H1 (cell line): ENCODE data around the gene CACNA1G. TPM values are rescaled to one million over a fixed set of nuclear protein-coding genes. Genes with fewer than 3 reads are reported as not detected.

Experiments used
- CTCF ChIA-PET: fragments of 300-600 bp; sonication (Branson Sonifier 250); formaldehyde crosslinking; loops from one replicate; lab custom pipeline; 2021; ENCODE audit not compliant: partially characterized antibody; lab: Charles Lee
- POLR2A ChIA-PET: fragments of 300-600 bp; sonication (Branson Sonifier 250); formaldehyde crosslinking; loops from one replicate; lab custom pipeline; 2021; ENCODE audit warnings: inconsistent platforms; ENCODE audit not compliant: partially characterized antibody; lab: Charles Lee
- DNase-seq, 2 experiments: peaks; one replicate each; pipeline versions ENCODE4 v3.0.0 to v3.0.0-alpha.2; 2010 to 2022; ENCODE audit warnings: low spot score in 2 of 2, low read depth in 1 of 2, mixed read lengths in 1 of 2
- FAIRE-seq: peaks from 2 replicates; lab custom pipeline; 2011; peaks lifted over from hg19 to GRCh38; lab: Jason Lieb, UNC
- H2AFZ ChIP-seq: 2 replicates; pipeline ENCODE4 v1.8.1; 2012; ENCODE audit warnings: low read length, inconsistent platforms
- H2AK5ac ChIP-seq: 2 replicates; pipeline ENCODE4 v1.6.1; 2013; ENCODE audit warnings: low read depth, low read length
- H2BK120ac ChIP-seq: replicated peaks from 2 replicates; pipeline ENCODE3; 2013; ENCODE audit warnings: low read depth, low read length, inconsistent platforms
- H2BK12ac ChIP-seq: 2 replicates; pipeline ENCODE4 v1.6.1; 2013; ENCODE audit warnings: low read depth, low read length
- H2BK15ac ChIP-seq: 2 replicates; pipeline ENCODE4 v1.6.1; 2013; ENCODE audit warnings: low read length
- H2BK20ac ChIP-seq: 2 replicates; pipeline ENCODE4 v1.6.1; 2013; ENCODE audit warnings: low read length
- H2BK5ac ChIP-seq: 2 replicates; pipeline ENCODE4 v1.6.1; 2013; ENCODE audit warnings: low read depth, low read length
- H3K14ac ChIP-seq: 2 replicates; pipeline ENCODE4 v1.6.1; 2013; ENCODE audit warnings: inconsistent platforms; ENCODE audit not compliant: insufficient read length
- H3K18ac ChIP-seq: 2 replicates; pipeline ENCODE4 v1.6.1; 2013; ENCODE audit warnings: low read length; ENCODE audit errors: extremely low read depth
- H3K23ac ChIP-seq: 2 replicates; pipeline ENCODE4 v1.6.1; 2013; ENCODE audit warnings: inconsistent platforms; ENCODE audit not compliant: insufficient read length
- H3K23me2 ChIP-seq: 2 replicates; pipeline ENCODE4 v1.6.1; 2013; ENCODE audit warnings: low read depth, low read length
- H3K27ac ChIP-seq: 2 replicates; pipeline ENCODE4 v1.6.1; 2011; ENCODE audit warnings: low read depth, low read length, inconsistent platforms
- H3K27me3 ChIP-seq, 4 experiments: replicated peaks in 1 of 4; 1 replicate in 1 of 4; 2 replicates in 3 of 4; pipeline versions ENCODE4 v1.6.1 to v1.8.1; 2011 to 2013; ENCODE audit warnings: low read length in 3 of 4, mild to moderate bottlenecking in 3 of 4, inconsistent platforms in 2 of 4, mixed read lengths in 2 of 4, moderate library complexity in 1 of 4; ENCODE audit not compliant: control insufficient read depth in 3 of 4, insufficient read depth in 3 of 4; ENCODE audit errors: extremely low read depth in 1 of 4
- H3K36me3 ChIP-seq, 4 experiments: 2 replicates each; pipeline versions ENCODE4 v1.6.1 to v1.8.1; 2011 to 2013; ENCODE audit warnings: mild to moderate bottlenecking in 4 of 4, low read length in 3 of 4, moderate library complexity in 2 of 4, control low read depth in 1 of 4, inconsistent platforms in 1 of 4; ENCODE audit not compliant: insufficient read depth in 4 of 4, control insufficient read depth in 2 of 4
- H3K4ac ChIP-seq: replicated peaks from 2 replicates; pipeline ENCODE3; 2013; ENCODE audit warnings: low read length, low read depth, mixed read lengths, inconsistent platforms; ENCODE audit not compliant: insufficient read length
- H3K4me1 ChIP-seq, 4 experiments: replicated peaks in 1 of 4; 1 replicate in 1 of 4; 2 replicates in 3 of 4; pipeline versions ENCODE4 v1.6.1 to v1.8.1; 2011 to 2013; ENCODE audit warnings: low read length in 3 of 4, inconsistent platforms in 2 of 4, mixed read lengths in 1 of 4; ENCODE audit not compliant: insufficient read depth in 4 of 4, control insufficient read depth in 3 of 4
- H3K4me2 ChIP-seq, 2 experiments: 2 replicates each; pipeline versions ENCODE4 v1.6.1 to v1.8.1; 2011 to 2013; ENCODE audit warnings: low read depth in 2 of 2, low read length in 2 of 2, control low read depth in 1 of 2, inconsistent platforms in 1 of 2, mild to moderate bottlenecking in 1 of 2; ENCODE audit not compliant: insufficient read depth in 1 of 2
- H3K4me3 ChIP-seq, 4 experiments: fragments of 200-600, 300-600 bp in 1 of 4; sonication (generic), shearing (Covaris generic), sonication (Bioruptor Twin) in 1 of 4; 2 replicates each; pipeline versions ENCODE4 v1.5.1 to v1.8.1; 2011 to 2016; ENCODE audit warnings: low read length in 4 of 4, low read depth in 3 of 4, control low read depth in 2 of 4, inconsistent platforms in 2 of 4, mild to moderate bottlenecking in 2 of 4, mixed read lengths in 1 of 4, moderate library complexity in 1 of 4; ENCODE audit not compliant: insufficient read depth in 2 of 4; ENCODE audit errors: extremely low read depth in 1 of 4
- H3K56ac ChIP-seq: replicated peaks from 2 replicates; pipeline ENCODE3; 2013; ENCODE audit warnings: low read depth, mild to moderate bottlenecking, mixed read lengths, low read length, inconsistent platforms; ENCODE audit not compliant: insufficient read length
- H3K79me1 ChIP-seq: 2 replicates; pipeline ENCODE4 v1.6.1; 2013; ENCODE audit warnings: low read depth, low read length, control low read depth
- H3K79me2 ChIP-seq, 2 experiments: 2 replicates each; pipeline versions ENCODE4 v1.6.1 to v1.8.1; 2012 to 2013; ENCODE audit warnings: low read length in 2 of 2, mild to moderate bottlenecking in 2 of 2, inconsistent platforms in 1 of 2; ENCODE audit not compliant: insufficient read depth in 2 of 2, control insufficient read depth in 1 of 2
- H3K9ac ChIP-seq, 4 experiments: replicated peaks in 1 of 4; 1 replicate in 1 of 4; 2 replicates in 3 of 4; pipeline versions ENCODE4 v1.6.1 to v1.8.1; 2011 to 2013; ENCODE audit warnings: low read depth in 3 of 4, low read length in 3 of 4, control low read depth in 2 of 4, mild to moderate bottlenecking in 2 of 4, moderate library complexity in 2 of 4, inconsistent platforms in 1 of 4; ENCODE audit errors: extremely low read depth in 1 of 4
- H3K9me3 ChIP-seq, 2 experiments: 2 replicates each; pipeline versions ENCODE4 v1.6.1 to v1.8.1; 2012 to 2013; ENCODE audit warnings: mild to moderate bottlenecking in 2 of 2, moderate library complexity in 2 of 2, control low read depth in 1 of 2, inconsistent platforms in 1 of 2, low read depth in 1 of 2, low read length in 1 of 2, mixed read lengths in 1 of 2; ENCODE audit not compliant: insufficient read depth in 2 of 2
- H4K20me1 ChIP-seq, 2 experiments: replicated peaks in 1 of 2; 2 replicates each; pipeline versions ENCODE3 to v1.8.1; 2011 to 2013; ENCODE audit warnings: inconsistent platforms in 2 of 2, low read length in 2 of 2, mild to moderate bottlenecking in 1 of 2; ENCODE audit not compliant: insufficient read depth in 2 of 2, control insufficient read depth in 1 of 2
- H4K5ac ChIP-seq: 2 replicates; pipeline ENCODE4 v1.6.1; 2013; ENCODE audit warnings: low read length, low read depth, mixed read lengths, inconsistent platforms; ENCODE audit not compliant: insufficient read length
- H4K8ac ChIP-seq: 2 replicates; pipeline ENCODE4 v1.8.0; 2013; ENCODE audit warnings: mild to moderate bottlenecking, moderate library complexity, low read length, inconsistent platforms; ENCODE audit not compliant: insufficient read depth; ENCODE audit errors: extremely low read depth
- H4K91ac ChIP-seq: replicated peaks from 2 replicates; pipeline ENCODE3; 2013; ENCODE audit warnings: low read length, mixed read lengths, inconsistent platforms; ENCODE audit not compliant: insufficient read length
- E2F6 ChIP-seq: IDR thresholded peaks from 2 replicates; pipeline ENCODE4 v1.6.1; 2012; ENCODE audit warnings: inconsistent platforms
- FOSL1 ChIP-seq: IDR thresholded peaks from 2 replicates; pipeline ENCODE4 v1.6.1; 2011; ENCODE audit warnings: mild to moderate bottlenecking, low read depth, low read length, moderate library complexity; ENCODE audit not compliant: insufficient read depth
- GABPA ChIP-seq: IDR thresholded peaks from 2 replicates; pipeline ENCODE4 v1.6.1; 2011; ENCODE audit warnings: mild to moderate bottlenecking, low read length, moderate library complexity, borderline replicate concordance; ENCODE audit not compliant: insufficient read depth
- JUN ChIP-seq: IDR thresholded peaks from 2 replicates; pipeline ENCODE4 v1.6.1; 2011; ENCODE audit warnings: low read depth, mild to moderate bottlenecking, improper control_type of control experiment, low read length
- KDM1A ChIP-seq: fragments of 200-600, 300-600 bp; sonication (generic); IDR thresholded peaks from 2 replicates; pipeline ENCODE4 v1.7.1; 2016; ENCODE audit warnings: mild to moderate bottlenecking, low read length, borderline replicate concordance
- PHF8 ChIP-seq: fragments of 200-600 bp; sonication (generic); conservative IDR thresholded peaks from 2 replicates; pipeline ENCODE4 v1.7.1; 2012; ENCODE audit warnings: low read depth, mild to moderate bottlenecking, inconsistent platforms, low read length, moderate library complexity
- RBBP5 ChIP-seq: IDR thresholded peaks from 2 replicates; pipeline ENCODE4 v1.7.1; 2012; ENCODE audit warnings: low read depth, mild to moderate bottlenecking, inconsistent platforms, low read length, moderate library complexity, borderline replicate concordance
- SIX5 ChIP-seq: IDR thresholded peaks from 2 replicates; pipeline ENCODE4 v1.6.1; 2011; ENCODE audit warnings: mild to moderate bottlenecking, low read depth, low read length
- USF2 ChIP-seq: IDR thresholded peaks from 2 replicates; pipeline ENCODE4 v1.6.1; 2011; ENCODE audit warnings: low read length, improper control_type of control experiment
- WGBS, 2 experiments: shearing (Covaris generic) in 1 of 2; methylation state at CpG; one replicate each; pipeline versions ENCODE4 v1.1.6 to v1.1.7; 2013 to 2015; ENCODE audit warnings: low lambda C conversion rate in 2 of 2, mixed read lengths in 2 of 2, inconsistent platforms in 1 of 2, low coverage in 1 of 2, missing lambda C conversion rate in 1 of 2; ENCODE audit not compliant: insufficient replicate concordance in 2 of 2, insufficient coverage in 1 of 2, insufficient read length in 1 of 2; ENCODE audit errors: extremely low coverage in 1 of 2, missing lambda C conversion rate in 1 of 2; 5-methylcytosine and 5-hydroxymethylcytosine counted together
- polyA plus RNA-seq, 7 experiments: library from polyadenylated mRNA; depleted of rRNA in 3 of 7; stranded (reverse) in 5 of 7; unstranded in 2 of 7; fragments of >200 nt in 5 of 7; fragments of 200-250 nt in 2 of 7; gene quantifications; 1 replicate in 5 of 7; 2 replicates in 1 of 7; 4 replicates in 1 of 7; pipeline versions ENCODE4 v1.2.1 to v1.2.3, GENCODE V29; 2011 to 2013; ENCODE audit warnings: missing spikeins in 2 of 7, mixed read lengths in 2 of 7
- total RNA-seq: library from RNA; stranded (reverse); fragmentation: NEBNext Ultra II Directional; extraction: Animal tissue kit (Norgen Biotek cat#: 25700); gene quantifications from 2 replicates; pipeline ENCODE4 v1.2.1, GENCODE V29; 2021

The CACNA1G gene
- total and polyA plus RNA-seq, 2 of the 8 experiments (the other 6 are each of a cell fraction or from before 2014, with no cell fraction given) = 2.9 to 4.9 TPM

GRCh38 chr17:50596191-50597037 is 35.9 kb downstream of the CACNA1G start:
- H4K91ac ChIP-seq = no peak overlapping the region
- no peak overlapping the region for H3K4ac ChIP-seq
- H2AK5ac ChIP-seq = no peak overlapping the region
- H2BK12ac ChIP-seq = 0 out of 2 replicates have a peak overlapping the region, but pooled peaks have one; percentile 17
- no peak overlapping the region for H3K23ac ChIP-seq
- H2AFZ ChIP-seq = no peak overlapping the region
- H3K27me3 ChIP-seq = no peaks in the 10 kb centered on the region; a peak in 1 of 7 replicates
- CTCF ChIA-PET = interaction anchor here (0.7 to 6.4 kb wide), 19 partner anchors 9 to 120 kb away, joined by 3 to 49 read pairs (median 4); no protein-coding TSS in a partner anchor
- no peaks in the 10 kb centered on the region for H3K79me2 ChIP-seq
- H3K27ac ChIP-seq = no peak overlapping the region
- no peaks in the 10 kb centered on the region for H3K36me3 ChIP-seq
- H3K18ac ChIP-seq = no peak overlapping the region; the same call in 1 of the 2 replicates
- H3K4me1 ChIP-seq = peaks cover 0 to 12% (median 7%) of the 10 kb centered on the region in 4 experiments; a peak in 6 of 7 replicates
- H3K9me3 ChIP-seq = no peaks in the 10 kb centered on the region
- H4K5ac ChIP-seq = no peak overlapping the region
- FAIRE-seq (no peak), DNase-seq (peak; percentile 38 to 88)
- peak overlapping the region; percentile 58 for H4K8ac ChIP-seq
- WGBS, 2 experiments = 52% methylated on average over 31 of the region's 34 CpGs; no CpG with 5 or more reads in 1 of the 2 experiments
- H2BK15ac ChIP-seq = no peak overlapping the region
- H3K79me1 ChIP-seq = no peaks in the 10 kb centered on the region
- H3K9ac ChIP-seq = no peak overlapping the region
- H3K56ac ChIP-seq = no peak overlapping the region
- H3K14ac ChIP-seq = no peak overlapping the region
- H4K20me1 ChIP-seq = peaks cover 2 to 3% of the 10 kb centered on the region in 2 experiments
- POLR2A ChIA-PET = interaction anchor here (1.1 kb wide), 1 partner anchor 10 kb away, joined by 4 read pairs; no protein-coding TSS in a partner anchor
- no peaks in the 10 kb centered on the region for H3K23me2 ChIP-seq
- no peak overlapping the region for H3K4me2 ChIP-seq
- H2BK120ac ChIP-seq = no peak overlapping the region
- H2BK5ac ChIP-seq = no peak overlapping the region
- H2BK20ac ChIP-seq = no peak overlapping the region
- H3K4me3 ChIP-seq = no peak overlapping the region
- TF ChIP-seq JUN (no peak), GABPA (peak; percentile 78; the same call in 1 of the 2 replicates), KDM1A (no peak), E2F6 (no peak), SIX5 (no peak), USF2 (no peak), RBBP5 (no peak), PHF8 (no peak), FOSL1 (no peak)
